Fibroblast of skin of back (primary cell): ENCODE measurements around the gene SLC13A3.
A peak's percentile ranks its signal among the peaks of the same experiment; 100 is the strongest.

ENCODE experiments used
- DNase-seq: peaks from one replicate; pipeline ENCODE4 v3.0.0-alpha.2; 2013

The SLC13A3 gene

DNA sequence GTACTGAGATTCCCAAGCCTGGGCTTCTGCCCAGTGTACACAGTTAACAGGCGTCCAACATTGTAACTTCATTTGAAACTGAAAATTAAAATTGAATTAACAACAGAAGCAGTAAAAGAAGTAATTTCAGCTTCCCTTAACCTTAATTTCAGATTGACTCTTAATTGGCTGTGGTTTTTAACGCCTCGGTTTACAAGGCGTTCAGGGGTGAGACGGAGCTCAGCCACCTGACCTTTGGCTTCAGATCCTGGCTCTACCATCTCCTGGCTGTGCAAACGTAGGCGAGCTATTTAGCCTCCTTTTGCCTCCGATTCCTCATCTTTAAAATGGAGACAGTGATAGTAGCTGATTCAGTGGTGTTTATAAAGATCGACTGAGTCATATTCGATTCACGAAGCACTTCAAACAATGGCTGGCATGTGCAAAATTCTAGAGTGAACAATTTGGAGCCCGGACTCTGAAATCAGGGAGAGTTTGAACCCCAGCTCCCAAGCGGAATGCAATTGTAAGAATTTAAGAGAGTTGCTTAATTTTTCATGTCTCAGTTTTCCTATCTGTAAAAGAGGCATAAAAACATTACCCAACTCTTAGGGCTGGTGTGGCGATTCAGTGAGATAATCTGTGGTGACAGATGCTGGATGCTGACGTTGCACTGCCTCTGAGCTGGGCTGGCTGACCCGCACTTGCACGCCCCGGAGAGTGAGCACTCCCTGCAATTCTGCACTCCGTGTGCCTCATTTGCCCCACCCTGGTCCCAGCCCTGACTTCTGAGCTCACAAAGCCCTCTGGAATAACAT is 77.3 kb downstream of the SLC13A3 start:
- DNase-seq, result no peak

DNA sequence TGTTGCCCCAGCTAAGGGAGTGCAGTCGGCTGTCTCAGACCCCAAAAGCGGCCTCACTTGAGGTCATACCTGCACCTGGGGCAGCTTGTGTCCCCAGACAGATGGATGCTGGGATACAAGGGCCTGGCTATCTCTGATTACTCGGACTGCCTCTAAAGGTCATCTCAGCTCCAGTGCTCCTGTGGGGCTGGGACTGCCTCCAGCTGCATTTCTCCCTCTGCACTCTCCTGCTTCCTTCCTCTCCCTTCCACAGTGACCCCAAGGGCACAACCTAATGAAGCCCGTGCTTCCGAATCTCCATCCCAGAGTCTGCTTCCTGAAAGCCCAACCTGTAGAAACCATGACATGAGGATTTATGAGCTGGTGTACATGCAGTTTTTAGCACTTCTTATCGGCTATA is 78.0 kb downstream of the SLC13A3 start:
- no peak for DNase-seq

DNA sequence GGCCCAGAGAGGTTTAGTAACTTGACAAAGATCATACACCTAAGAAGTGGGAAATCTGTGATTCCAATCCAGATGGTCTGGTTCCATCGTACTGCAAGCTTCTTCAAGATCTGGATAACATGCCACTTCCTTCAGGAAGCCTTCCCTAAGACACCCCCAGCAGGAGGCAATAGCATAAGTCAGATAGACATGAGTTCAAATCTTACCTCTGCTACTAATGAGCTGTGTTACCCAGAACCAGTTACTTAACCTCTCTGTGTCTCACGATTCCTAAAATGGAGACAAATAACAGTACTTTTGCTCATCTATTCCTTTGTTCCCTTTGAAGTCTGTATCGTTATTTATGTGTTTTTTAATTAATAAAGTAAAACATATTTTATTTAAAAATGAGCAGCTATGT is 78.5 kb downstream of the SLC13A3 start:
- no peak for DNase-seq

DNA sequence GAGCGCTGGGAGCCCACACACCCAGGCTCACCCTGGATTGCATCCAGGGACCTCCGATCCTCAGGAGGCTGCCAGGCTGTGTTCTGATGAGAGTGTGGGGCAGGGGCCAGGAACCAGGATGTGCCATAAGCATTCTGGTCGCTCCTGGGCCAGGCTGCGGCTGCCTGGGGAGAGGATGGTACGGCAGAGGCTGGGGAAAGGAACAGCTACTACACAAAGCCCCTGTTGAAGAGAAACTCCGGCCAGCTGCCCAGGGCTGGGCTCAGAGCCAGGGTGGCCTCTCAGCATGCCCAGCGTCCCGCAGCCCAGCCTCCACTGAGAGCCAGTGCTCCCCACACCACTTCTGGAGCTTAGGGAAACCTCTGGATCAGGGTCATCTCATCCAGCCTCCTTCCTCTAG is 79.1 kb downstream of the SLC13A3 start:
- DNase-seq, result no peak

DNA sequence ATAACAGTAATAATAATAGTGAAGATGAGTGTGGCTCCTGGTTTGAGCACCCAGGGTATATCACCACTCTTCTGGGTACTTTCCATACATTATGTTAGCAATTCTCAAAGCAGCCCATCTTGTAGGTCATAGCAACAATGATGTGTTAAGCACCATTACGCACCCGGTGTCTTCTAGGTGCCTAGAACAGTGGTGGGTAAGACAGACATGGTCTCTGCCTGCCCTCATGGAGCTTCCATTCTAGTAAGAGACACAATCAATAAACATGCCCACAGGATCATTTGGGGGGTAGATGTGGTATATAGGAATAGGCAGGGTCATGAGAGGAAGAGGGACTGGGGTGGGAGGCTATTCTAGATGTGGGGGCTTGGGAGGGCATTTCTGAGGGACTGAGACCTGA is 79.8 kb downstream of the SLC13A3 start:
- no peak for DNase-seq

DNA sequence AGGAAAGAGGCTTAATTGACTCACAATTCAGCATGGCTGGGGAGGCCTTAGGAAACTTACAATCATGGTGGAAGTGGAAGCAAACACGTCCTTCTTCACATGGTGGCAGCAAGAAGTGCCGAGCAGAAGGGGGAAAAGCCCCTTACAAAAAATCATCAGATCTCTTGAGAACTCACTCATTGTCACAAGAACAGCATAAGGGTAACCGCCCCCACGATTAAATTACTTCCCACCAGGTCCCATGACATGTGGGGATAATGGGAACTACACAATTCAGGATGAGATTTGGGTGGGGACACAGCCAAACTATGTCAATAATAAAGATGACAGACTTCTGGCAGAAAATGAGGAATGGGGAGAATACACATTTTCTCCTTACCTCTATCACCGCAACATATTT is 80.3 kb downstream of the SLC13A3 start:
- DNase-seq, result no peak

DNA sequence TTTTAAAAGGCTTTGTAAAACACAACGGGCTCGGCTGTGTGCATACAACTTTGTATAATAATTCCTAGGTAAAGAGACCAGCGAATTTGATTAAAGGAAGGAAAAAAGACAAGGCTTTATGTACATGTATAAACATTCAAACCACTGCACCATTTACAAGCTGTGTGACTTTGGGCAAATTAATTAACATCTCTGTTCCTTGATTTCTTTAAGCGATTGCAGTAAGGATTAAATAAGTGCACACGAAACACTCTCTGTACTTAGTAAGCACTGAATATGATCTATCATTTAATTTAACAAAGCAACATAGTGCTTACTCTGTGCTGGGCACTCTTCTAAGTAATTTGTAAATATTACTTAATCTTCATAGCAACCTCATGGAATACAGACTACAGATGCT is 81.3 kb downstream of the SLC13A3 start:
- no peak for DNase-seq

DNA sequence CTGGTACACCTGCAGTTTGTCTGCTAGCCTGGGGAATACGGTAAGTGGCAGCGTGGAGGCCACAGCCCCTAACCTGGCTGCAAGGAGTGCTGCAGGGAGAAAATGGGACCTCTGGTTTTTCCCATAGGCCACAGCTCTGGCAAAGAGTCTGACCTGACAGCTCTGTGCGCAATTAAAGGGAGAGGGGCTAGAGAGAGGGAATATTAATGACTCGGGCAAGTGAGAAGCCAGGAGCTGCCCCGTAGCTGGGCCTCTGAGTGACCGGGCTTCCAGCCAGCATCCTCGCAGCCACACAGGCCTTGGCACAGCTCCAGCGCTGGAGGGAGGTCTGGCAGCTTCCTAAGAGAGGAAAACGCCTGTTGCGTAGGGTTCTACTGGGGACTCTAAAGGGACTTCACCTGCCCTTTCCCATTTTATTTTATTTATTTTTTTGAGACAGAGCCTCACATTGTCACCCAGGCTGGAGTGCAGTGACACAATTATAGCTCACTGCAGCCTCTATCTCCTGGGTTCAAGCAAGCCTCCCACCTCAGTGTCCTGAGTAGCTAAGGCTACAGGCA is 82.6 kb downstream of the SLC13A3 start:
- peak; percentile 64 for DNase-seq

DNA sequence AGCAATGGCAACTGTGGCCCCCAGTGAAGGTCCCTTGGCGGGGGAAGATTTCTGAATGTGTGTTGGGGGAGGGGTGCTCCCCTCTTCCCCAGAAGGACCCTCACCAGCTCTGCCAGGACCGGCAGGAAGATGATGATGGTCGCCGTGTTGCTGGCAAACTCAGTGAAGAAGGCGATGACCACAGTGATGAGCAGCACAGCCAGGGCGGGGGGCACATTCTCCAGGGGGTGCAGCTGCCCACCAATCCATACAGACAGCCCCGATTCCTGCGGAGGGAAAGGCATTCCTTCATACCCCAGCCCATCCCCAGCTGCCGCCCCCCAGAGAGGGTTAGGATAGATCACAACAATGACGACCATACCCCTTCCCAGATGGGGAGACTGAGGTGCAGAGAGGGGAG is 85.1 kb downstream of the SLC13A3 start:
- DNase-seq, result no peak

DNA sequence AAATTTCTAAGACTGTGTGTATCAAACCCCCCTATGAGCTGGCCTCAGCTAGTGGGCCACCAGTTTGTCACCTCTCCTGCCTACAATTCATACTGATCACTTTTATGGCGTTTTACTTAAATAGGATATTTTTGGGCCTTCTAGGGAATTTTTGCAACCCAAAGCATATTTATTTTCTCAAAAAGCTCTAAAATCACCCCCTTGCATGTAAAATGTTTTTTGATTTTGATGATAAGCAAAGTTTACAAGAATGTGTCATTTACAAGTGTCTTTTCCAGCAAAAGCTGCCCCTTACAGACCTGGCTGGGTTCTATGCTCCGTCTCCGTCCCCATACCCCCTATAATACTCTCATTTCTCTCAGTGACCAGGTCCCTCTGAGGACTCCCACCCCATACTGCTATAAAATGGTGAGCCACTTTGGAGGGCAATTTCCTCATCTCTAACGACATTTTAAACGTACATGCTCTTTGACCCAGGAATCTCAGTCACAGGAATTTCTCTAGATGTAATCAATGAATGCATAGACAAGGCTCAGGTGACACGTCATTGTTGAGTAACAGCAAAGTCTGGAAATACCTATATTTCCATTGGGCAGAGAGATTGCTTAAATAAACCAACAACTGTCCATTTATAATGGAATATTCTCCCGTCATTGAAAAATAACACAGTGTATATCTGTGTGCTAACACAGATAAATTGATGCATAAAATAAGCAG is 86.9 kb downstream of the SLC13A3 start:
- DNase-seq, result no peak

DNA sequence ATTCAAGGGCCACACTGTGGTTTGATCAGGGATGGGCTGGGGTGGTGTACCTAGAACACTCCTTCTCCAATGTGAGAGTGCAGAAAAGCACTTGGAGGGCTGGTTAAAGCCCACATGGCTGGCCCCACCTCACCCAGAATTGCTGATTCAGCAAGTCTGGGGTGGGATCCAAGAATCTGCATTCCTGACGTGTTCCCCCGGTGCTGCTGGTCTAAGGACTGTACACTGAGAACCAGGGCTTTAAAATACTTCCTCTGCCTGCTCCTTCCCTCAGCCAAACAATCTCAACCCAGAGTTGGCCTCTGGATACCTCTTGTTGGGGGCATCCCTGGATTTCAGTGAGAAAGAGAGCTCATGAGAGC is 87.4 kb downstream of the SLC13A3 start:
- no peak for DNase-seq

DNA sequence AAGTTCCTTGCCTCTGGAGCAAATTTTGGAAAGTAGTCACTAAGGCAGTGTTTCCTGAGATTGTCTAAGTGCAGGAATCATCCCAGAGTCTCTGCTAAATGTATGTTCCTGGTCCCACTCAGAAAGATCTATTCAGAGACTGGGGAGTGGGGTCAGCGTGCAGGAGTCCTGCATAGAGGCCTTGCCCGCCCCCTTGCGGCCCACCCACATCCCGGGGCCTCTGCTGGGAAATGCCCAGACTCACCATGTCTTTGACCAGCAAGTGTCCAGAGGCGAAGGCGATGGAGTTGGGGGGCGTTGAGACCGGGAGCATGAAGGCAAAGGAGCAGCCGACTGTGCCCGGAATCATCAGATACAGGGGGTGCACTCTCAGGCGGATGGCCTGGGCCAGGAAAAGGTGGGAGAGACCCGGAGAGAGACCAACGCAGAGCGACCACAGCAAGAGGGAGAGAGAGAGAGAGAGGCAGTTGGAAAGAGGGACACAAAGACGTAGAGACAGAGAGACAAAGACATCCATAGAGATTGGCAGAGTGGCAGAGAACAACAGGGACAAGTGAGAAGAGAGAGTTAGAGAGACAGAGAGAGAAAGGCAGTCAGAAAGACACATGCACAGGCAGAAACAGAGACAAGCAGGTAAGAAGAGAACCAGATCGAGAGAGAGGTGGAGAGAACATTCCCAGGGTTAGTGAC is 87.9 kb downstream of the SLC13A3 start:
- DNase-seq, result no peak

DNA sequence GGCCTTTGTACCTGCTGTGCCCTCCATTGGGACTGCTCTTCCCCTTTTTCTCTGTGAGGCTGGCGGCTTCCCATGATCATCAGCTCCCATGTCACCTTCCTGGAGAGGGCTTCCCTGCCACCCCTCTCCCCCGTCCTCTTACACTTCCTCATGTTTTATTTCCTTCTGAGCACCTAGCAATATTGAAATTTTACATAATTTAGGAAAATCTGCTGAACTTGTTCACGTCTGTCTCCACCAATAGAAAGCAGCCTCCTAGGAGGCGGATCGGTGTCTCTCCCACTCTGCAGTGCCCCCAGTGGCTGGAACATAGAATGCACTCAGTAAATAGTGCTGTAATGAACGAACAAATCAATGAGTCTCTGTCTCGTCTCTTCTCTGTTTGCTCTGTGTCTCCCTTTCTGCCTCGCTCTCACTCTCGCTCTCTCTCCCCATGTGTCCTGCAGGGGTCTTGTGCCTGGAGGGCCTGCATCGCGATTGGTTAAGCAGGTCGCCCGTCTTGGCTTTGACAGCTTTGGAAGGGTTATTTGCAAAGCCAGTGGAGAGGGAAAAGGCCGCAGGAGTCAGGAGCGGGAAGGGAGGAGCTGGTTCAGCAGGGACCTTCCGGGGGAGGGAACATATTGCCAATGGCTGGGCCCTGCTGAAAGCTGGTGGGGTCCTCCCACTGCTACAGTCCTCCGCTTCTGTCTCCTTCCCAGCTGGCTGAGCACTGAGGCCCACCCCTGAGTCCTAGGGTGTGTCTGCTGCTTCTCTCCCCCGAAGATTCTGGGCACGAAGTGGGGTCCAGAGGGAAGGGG is 88.7 kb downstream of the SLC13A3 start:
- peak; percentile 57 for DNase-seq

DNA sequence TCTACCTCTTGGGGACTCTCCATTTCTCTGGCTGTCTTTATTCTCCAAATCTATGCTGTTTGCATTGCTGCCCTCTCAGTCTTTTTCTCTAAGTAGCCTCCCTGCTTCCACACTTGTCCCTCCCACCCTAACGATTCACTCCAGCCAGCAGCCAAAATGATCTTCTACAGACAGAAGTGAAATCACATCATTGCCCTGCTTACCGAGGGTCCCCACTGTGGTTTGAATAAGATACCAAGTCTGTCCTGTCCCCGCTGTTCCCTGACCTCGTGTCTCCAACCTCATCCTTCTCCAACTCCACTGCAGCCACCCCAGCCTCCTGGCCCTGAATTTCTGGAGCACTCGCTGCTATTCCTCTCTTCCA is 89.3 kb downstream of the SLC13A3 start:
- DNase-seq, result no peak

DNA sequence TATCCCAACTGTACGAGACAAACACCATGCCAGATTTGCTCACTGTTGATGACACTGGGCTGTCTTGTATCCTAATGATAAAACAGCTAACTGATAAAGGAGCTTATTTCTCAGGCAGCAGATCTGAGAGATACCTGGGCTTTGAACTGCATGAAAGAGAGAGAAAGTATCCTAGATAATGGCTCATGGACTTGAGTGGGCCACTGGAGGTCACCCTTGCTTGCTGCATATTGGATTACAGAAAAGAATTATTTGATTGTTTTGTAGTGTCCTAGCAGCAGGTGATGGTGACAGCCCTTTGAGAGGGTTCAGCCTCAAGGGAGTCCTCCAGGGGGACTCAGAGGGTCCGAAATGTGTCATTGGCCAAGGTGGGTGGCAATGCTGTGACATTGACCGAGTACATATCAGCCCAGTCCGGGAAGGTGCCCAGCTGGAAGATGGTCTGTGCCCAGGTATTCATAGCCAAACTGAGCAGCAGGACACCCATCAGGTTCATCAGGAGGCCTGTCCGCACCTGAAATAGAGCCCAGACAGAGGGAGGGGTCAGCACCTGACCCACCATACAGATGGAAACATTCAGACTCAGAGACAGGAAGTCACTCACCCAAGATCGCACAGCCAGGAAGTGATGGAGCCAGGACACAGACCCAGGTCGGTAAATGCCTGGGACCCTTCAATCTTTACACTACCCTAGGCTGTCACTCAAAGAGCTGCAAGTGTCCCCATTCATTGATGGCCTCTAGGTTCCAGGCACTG is 91.4 kb downstream of the SLC13A3 start:
- DNase-seq, result no peak

DNA sequence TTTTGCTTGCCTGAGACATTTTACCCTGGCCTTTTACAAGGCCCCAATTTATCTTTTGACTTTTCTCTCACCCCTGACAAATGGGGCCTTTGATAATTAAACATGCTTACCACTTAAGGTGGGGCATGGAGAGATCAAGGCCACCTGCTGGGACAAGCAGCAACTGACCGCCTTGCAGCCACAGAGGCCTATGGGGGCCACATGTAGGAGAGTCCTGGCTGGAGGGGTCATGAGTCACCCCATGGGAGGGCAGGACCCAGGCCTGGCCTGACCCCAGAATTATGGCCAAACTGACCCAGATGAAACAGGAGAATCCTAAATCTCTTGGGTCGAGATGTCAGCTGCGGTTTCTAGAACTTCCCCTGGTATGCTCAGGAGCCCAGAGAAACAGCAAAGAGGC is 92.3 kb downstream of the SLC13A3 start:
- DNase-seq, result no peak

DNA sequence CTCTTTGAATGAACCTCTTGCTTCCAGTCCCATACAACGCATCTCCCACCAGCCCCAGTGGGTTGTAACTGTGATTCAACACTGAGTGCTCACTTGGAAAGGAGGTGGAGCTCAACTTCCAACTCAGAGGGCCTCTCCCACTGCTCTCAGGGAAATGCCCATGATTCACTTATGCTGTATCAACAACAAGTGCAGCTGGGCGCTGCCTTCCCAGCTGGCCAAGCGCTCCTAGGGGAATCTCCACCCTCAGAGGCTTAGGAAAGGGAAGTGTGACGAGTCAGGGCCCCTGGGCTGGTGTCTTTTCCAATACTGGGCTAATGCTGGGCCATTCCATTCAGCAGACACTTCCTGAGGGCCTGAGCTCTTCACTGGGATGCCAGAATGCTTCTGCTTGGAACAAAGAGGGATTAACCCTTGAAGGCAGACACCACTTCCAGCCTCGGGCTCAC is 92.7 kb downstream of the SLC13A3 start:
- peak; percentile 85 for DNase-seq

DNA sequence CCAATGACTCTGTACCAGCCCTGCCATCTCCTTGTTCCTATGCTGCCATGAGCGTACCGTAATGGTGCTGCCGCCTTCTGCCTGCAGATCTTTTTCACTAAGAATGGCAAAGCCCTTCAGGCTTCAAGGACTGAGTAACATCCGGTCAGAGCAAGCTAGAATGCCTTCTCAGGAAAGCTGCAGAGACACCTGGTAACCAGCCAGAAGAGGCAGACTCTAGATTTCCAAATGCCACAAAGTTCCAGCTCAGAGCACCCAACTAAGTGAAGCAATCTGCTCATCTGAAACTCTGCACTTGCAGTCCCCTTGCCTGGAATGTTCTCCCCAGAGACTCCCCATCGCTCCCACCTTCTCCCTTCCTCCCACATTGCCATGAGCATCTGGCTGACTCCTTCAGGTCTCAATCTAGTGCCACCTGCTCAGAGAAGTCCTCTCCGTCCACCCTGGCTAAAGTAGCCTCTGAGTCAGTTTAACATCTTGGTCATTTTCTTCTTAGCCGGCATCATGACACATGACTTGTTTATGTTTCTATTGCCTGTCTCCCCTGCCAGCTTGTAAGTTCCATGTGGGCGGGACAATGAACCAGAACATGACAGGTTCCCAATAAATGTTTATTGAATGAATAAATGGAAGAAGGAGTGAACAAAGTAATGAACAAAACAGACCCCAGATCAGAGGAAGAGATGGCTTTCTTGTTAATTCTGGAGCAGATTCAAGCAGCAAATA is 93.9 kb downstream of the SLC13A3 start:
- peak; percentile 19 for DNase-seq

DNA sequence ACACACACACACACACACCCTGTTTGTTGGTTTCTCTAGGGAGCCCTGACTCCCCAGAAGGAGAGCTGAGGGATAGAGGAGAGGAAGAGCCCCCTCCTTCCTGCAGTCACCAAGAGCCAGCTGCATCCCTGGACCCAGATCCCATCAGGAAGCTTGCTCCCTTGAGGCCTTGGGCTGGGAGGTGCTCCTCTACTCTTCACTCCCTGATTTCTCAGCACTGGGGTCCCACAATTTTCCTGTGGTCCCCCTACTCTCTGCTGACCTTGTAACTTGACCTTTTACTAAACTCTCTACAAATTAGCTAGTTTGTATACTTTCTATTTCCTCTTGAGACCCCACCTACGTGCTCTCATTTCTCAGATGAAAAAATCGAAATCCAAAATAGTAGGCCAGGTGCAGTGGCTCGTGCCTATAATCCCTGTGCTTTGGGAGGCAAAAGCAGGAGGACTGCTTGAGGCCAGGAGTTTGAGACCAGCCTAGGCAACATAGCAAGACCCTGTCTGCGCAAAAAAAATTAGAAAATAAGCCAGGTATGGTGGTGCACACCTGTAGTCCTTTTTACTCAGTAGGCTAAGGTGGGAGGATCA is 95.8 kb downstream of the SLC13A3 start:
- DNase-seq, result no peak

DNA sequence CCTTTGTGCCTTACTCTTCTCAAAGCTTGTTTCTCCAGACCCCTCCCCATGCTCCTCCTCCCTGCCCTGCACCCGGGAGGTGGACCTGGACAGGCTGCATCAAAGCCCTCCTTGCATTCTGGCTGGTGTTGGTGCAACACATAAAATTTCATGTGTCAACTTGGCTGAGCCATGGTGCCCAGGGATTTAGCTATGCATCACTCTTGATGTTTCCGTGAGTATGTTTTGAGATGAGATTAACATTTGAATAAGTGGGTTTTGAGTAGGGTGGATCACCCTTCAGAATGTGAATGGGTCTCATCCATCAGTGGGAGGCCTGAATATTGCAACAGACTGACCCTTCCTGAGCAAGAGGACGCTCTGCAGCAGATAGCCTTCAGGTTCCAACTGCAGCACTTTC is 96.4 kb downstream of the SLC13A3 start:
- DNase-seq, result no peak

DNA sequence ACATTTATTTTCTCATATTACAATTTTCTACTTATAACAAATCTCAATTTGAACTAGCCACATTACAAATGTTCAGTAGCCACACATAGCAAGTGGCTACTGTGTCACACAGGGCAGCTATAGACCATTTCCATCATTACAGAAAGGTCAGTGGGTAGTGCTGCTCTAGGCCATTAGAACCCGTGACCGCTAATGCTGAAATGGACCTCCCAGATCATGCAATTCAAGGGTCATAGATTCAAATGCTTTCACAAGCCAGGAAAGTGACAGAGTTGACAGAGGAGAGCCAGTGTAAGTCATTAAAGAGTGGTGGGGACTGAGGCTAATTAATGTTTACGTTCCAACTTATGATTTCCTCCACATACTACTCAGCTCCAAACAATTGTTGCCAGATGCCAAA is 97.3 kb downstream of the SLC13A3 start:
- DNase-seq, result no peak
